ENCODE results near the gene MPG. TPM values are rescaled to one million over a fixed set of nuclear protein-coding genes. Genes with fewer than 3 reads are reported as not detected.

Gene MPG
- total RNA-seq, 1 donor = 194 TPM

- peak; percentile 53 to 87 (median 80) for DNase-seq (ENCODE audit: low read depth in 2 of 3, low spot score in 2 of 3)
Measured at GRCh38 chr16:65745-66144, 12.3 kb upstream of the MPG start.

GRCh38 chr16:66309-67182 lies 11.5 kb upstream of the MPG start:
- DNase-seq (ENCODE audit: low read depth in 2 of 3, low spot score in 2 of 3) = no peak

- DNase-seq (ENCODE audit: low read depth in 2 of 3, low spot score in 2 of 3) = no peak
Measured at GRCh38 chr16:67183-67791, 10.7 kb upstream of the MPG start.

- DNase-seq (ENCODE audit: low read depth in 2 of 3, low spot score in 2 of 3) = no peak
Measured at GRCh38 chr16:67884-68789, 9.9 kb upstream of the MPG start.

- DNase-seq (ENCODE audit: low read depth in 2 of 3, low spot score in 2 of 3) = no peak
Measured at GRCh38 chr16:69181-69580, 8.8 kb upstream of the MPG start.

GRCh38 chr16:71210-71539 lies 6.8 kb upstream of the MPG start:
- no peak for DNase-seq (ENCODE audit: low read depth in 2 of 3, low spot score in 2 of 3)

- DNase-seq (ENCODE audit: low read depth in 2 of 3, low spot score in 2 of 3) = no peak
Measured at GRCh38 chr16:71540-72401, 6.3 kb upstream of the MPG start.

GRCh38 chr16:72561-73548 lies 5.2 kb upstream of the MPG start, which contains the start of gene RHBDF1:
RHBDF1 (minus strand) TSS chr16:72631; CDS start chr16:65015, 7,616 bp downstream.
- no peak for DNase-seq (ENCODE audit: low read depth in 2 of 3, low spot score in 2 of 3)

GRCh38 chr16:74051-74746 lies 3.8 kb upstream of the MPG start:
- DNase-seq (ENCODE audit: low read depth in 2 of 3, low spot score in 2 of 3) = no peak

- DNase-seq (ENCODE audit: low read depth in 2 of 3, low spot score in 2 of 3) = no peak
Measured at GRCh38 chr16:74747-75334, 3.2 kb upstream of the MPG start.

- peak in 2 of 3 donors; percentile 80 to 91 for DNase-seq (ENCODE audit: low read depth in 2 of 3, low spot score in 2 of 3)
Measured at GRCh38 chr16:75580-76501, 2.2 kb upstream of the MPG start.

- DNase-seq (ENCODE audit: low read depth in 2 of 3, low spot score in 2 of 3) = no peak
Measured at GRCh38 chr16:76535-77272, 1.3 kb upstream of the MPG start.

- DNase-seq (ENCODE audit: low read depth in 2 of 3, low spot score in 2 of 3) = peak in 1 of 3 donors; percentile 40
Measured at GRCh38 chr16:77273-77806, 685 bp upstream of the MPG start.

GRCh38 chr16:78444-79150 lies 572 bp downstream of the MPG start:
- DNase-seq (ENCODE audit: low read depth in 2 of 3, low spot score in 2 of 3) = no peak
